Measurements from ENCODE around the gene IL4I1.
A peak's percentile ranks its signal among the peaks of the same experiment; 100 is the strongest.

The IL4I1 gene

GRCh38 chr19:49866933-49867782, 29.5 kb downstream of the IL4I1 start, which contains the start of gene PNKP:
Gene PNKP, minus strand, starts transcription at chr19:49867576. Its CDS starts 372 bp downstream, at chr19:49867204.
- Histone ChIP-seq H3K9me2 (replicated peaks; ENCODE audit: low read depth, low read length) (no peaks in the 10 kb centered on the region), H4K20me1 (ENCODE audit: insufficient read depth, low read length, poor library complexity, severe bottlenecking) (peaks cover 45% of the 10 kb centered on the region), H3K27me3 (ENCODE audit: insufficient read depth, low read length, poor library complexity, severe bottlenecking) (no peaks in the 10 kb centered on the region), H3K9ac (ENCODE audit: low read depth, low read length, poor library complexity, severe bottlenecking) (peak within 1 kb of the TSS; percentile 83), H3F3A (ENCODE audit: low read depth) (no peaks in the 10 kb centered on the region), H2AFZ (ENCODE audit: low read length) (peak within 1 kb of the TSS; percentile 97), H3K4me2 (ENCODE audit: low read depth, low read length, poor library complexity, severe bottlenecking) (peak within 1 kb of the TSS; percentile 98), H3K9me3 (ENCODE audit: insufficient read depth, low read depth, low read length) (no peaks in the 10 kb centered on the region), H3K79me2 (ENCODE audit: insufficient read depth, low read length) (peaks cover 49% of the 10 kb centered on the region), H3K36me3 (ENCODE audit: insufficient read depth, low read length) (peaks cover 13% of the 10 kb centered on the region; the same call in 1 of the 2 replicates), H3K4me3 (ENCODE audit: low read length, poor library complexity, severe bottlenecking) (peak within 1 kb of the TSS; percentile 98), H3K4me1 (ENCODE audit: insufficient read depth, low read length, poor library complexity, severe bottlenecking) (peaks cover 43% of the 10 kb centered on the region)
- no peak for TF ChIP-seq EZH2phosphoT487 (IDR thresholded peaks at IDR 0.05; ENCODE audit: borderline replicate concordance)
- no peak for TF ChIP-seq CTCF (conservative IDR thresholded peaks at IDR 0.05; ENCODE audit: low read length)

GRCh38 chr19:49864890-49865289, 31.8 kb downstream of the IL4I1 start:
- peak overlapping the region; percentile 98 for H3K4me3 ChIP-seq (ENCODE audit: low read length, poor library complexity, severe bottlenecking)
- H3K27me3 ChIP-seq (ENCODE audit: insufficient read depth, low read length, poor library complexity, severe bottlenecking) = no peaks in the 10 kb centered on the region
- peaks cover 40% of the 10 kb centered on the region for H3K79me2 ChIP-seq (ENCODE audit: insufficient read depth, low read length)
- no peak overlapping the region for H2AFZ ChIP-seq (ENCODE audit: low read length)
- no peaks in the 10 kb centered on the region for H3K9me3 ChIP-seq (ENCODE audit: insufficient read depth, low read depth, low read length)
- H3K9me2 ChIP-seq (replicated peaks; ENCODE audit: low read depth, low read length) = no peaks in the 10 kb centered on the region
- H3K9ac ChIP-seq (ENCODE audit: low read depth, low read length, poor library complexity, severe bottlenecking) = no peak overlapping the region
- no peaks in the 10 kb centered on the region for H3F3A ChIP-seq (ENCODE audit: low read depth)
- TF ChIP-seq CTCF (conservative IDR thresholded peaks at IDR 0.05; ENCODE audit: low read length) (no peak), EZH2phosphoT487 (IDR thresholded peaks at IDR 0.05; ENCODE audit: borderline replicate concordance) (no peak)
- peak overlapping the region; percentile 98 for H3K4me2 ChIP-seq (ENCODE audit: low read depth, low read length, poor library complexity, severe bottlenecking)
- H3K4me1 ChIP-seq (ENCODE audit: insufficient read depth, low read length, poor library complexity, severe bottlenecking) = peaks cover 33% of the 10 kb centered on the region
- peaks cover 54% of the 10 kb centered on the region for H4K20me1 ChIP-seq (ENCODE audit: insufficient read depth, low read length, poor library complexity, severe bottlenecking)
- peaks cover 29% of the 10 kb centered on the region; the same call in 1 of the 2 replicates for H3K36me3 ChIP-seq (ENCODE audit: insufficient read depth, low read length)

DNA sequence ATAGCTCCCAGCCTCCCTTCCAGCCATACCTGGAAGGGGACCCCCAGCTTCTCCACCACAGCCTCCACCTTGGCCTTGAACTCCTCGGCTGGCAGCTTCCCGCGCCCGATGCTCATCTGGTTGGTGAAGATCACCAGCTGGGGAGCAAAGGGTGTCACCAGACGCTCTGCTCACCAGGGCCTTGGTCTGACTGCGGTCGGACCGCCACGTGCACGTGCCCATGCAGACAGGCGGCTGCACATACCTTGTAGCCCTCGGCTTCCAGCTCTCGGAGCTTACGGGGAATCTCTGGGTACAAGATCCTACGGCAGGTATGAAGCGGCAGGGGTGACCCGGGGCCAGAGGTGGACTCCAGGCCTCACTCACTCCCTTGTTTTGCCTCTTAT, 32.8 kb downstream of the IL4I1 start:
- peaks cover 54% of the 10 kb centered on the region for H4K20me1 ChIP-seq (ENCODE audit: insufficient read depth, low read length, poor library complexity, severe bottlenecking)
- no peaks in the 10 kb centered on the region for H3F3A ChIP-seq (ENCODE audit: low read depth)
- H3K9ac ChIP-seq (ENCODE audit: low read depth, low read length, poor library complexity, severe bottlenecking) = no peak overlapping the region

More for the DNA sequence above, 32.8 kb downstream of the IL4I1 start:
- H2AFZ ChIP-seq (ENCODE audit: low read length) = no peak overlapping the region
- no peak overlapping the region for H3K4me3 ChIP-seq (ENCODE audit: low read length, poor library complexity, severe bottlenecking)
- TF ChIP-seq EZH2phosphoT487 (IDR thresholded peaks at IDR 0.05; ENCODE audit: borderline replicate concordance) = no peak
- no peak for TF ChIP-seq CTCF (conservative IDR thresholded peaks at IDR 0.05; ENCODE audit: low read length)
- H3K27me3 ChIP-seq (ENCODE audit: insufficient read depth, low read length, poor library complexity, severe bottlenecking) = no peaks in the 10 kb centered on the region
- peaks cover 30% of the 10 kb centered on the region for H3K4me1 ChIP-seq (ENCODE audit: insufficient read depth, low read length, poor library complexity, severe bottlenecking)
- H3K9me2 ChIP-seq (replicated peaks; ENCODE audit: low read depth, low read length) = no peaks in the 10 kb centered on the region
- H3K9me3 ChIP-seq (ENCODE audit: insufficient read depth, low read depth, low read length) = no peaks in the 10 kb centered on the region
- peaks cover 35% of the 10 kb centered on the region; the same call in 1 of the 2 replicates for H3K36me3 ChIP-seq (ENCODE audit: insufficient read depth, low read length)
- peaks cover 40% of the 10 kb centered on the region for H3K79me2 ChIP-seq (ENCODE audit: insufficient read depth, low read length)
- no peak overlapping the region for H3K4me2 ChIP-seq (ENCODE audit: low read depth, low read length, poor library complexity, severe bottlenecking)
